GM12864 (cell line): ENCODE measurements around the gene ARL8A.
A peak's percentile ranks its signal among the peaks of the same experiment; 100 is the strongest.
"Not testable (repeated sequence)": the region's sequence is repeated elsewhere in the genome, so short reads cannot be mapped to it uniquely, and the experiment has no call there.

Experiments used
- DNase-seq: peaks from one replicate; pipeline ENCODE4 v3.0.0-alpha.2; 2011; ENCODE audit warnings: low read depth
- H3K4me3 ChIP-seq: 2 replicates; pipeline ENCODE4 v1.5.1; 2011; ENCODE audit warnings: mild to moderate bottlenecking, low read depth, low read length, control low read depth
- CTCF ChIP-seq: IDR thresholded peaks from 2 replicates; pipeline ENCODE4 v1.5.1; 2011; ENCODE audit warnings: low read depth, mild to moderate bottlenecking, moderate library complexity, low read length, control low read depth, inconsistent platforms; ENCODE audit errors: missing control alignments

Gene ARL8A

GRCh38 chr1:202145068-202145743 is 669 bp upstream of the ARL8A start:
- peak overlapping the region; percentile 95 for H3K4me3 ChIP-seq
- TF ChIP-seq CTCF, result no peak
- DNase-seq, result no peak

- peak overlapping the region; percentile 95 for H3K4me3 ChIP-seq
- no peak for TF ChIP-seq CTCF
- no peak for DNase-seq
Observed at GRCh38 chr1:202143768-202144401, 652 bp downstream of the ARL8A start.

GRCh38 chr1:202143011-202143767 is 1.3 kb downstream of the ARL8A start:
- DNase-seq, result no peak
- H3K4me3 ChIP-seq, result peak overlapping the region; percentile 95
- no peak for TF ChIP-seq CTCF

- H3K4me3 ChIP-seq, DNase-seq: not testable (repeated sequence)
Observed at GRCh38 chr1:202141468-202141867, 3.1 kb downstream of the ARL8A start.

- no peak overlapping the region for H3K4me3 ChIP-seq
- no peak for DNase-seq
- TF ChIP-seq CTCF, result no peak
Observed at GRCh38 chr1:202140833-202141232, 3.7 kb downstream of the ARL8A start.

- no peak overlapping the region for H3K4me3 ChIP-seq
Observed at GRCh38 chr1:202135221-202135721, 9.3 kb downstream of the ARL8A start.

More at GRCh38 chr1:202135221-202135721, 9.3 kb downstream of the ARL8A start:
- TF ChIP-seq CTCF, result peak; percentile 91
- no peak for DNase-seq
